ENCODE measurements around the gene C5orf46.

The C5orf46 gene

DNA sequence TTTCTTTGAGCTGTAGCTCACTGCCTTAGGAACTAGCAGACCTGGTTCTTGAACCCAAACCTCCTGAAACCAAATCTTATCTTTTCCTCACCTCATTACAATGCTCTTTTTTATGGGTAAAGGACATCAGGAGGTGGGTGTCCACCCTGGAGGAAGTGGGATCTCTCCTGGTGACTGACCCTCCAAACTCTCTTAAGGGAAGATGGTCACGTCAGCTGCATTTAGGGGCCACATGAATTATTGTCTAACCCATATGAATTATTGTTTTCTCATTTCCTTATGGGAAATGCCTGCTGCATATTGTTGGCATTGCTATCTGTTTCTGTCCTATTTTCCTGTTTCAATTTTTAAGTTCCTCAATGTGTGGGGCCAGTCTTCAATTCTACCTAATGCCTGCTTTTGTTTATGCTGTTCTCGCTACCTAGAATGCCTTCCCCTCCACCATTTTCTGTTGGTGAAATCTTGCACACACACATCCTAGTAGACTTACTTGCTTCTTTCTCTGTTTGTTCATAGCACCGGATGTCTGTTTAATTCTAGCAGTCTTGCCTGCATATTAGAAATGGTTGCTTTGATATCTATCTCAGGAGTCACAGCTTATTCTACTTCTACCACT lies 52.9 kb downstream of the C5orf46 start:
- TF ChIP-seq NFIC (IDR thresholded peaks at IDR 0.05) = no peak
- no peak for TF ChIP-seq EGR1 (IDR thresholded peaks at IDR 0.05)
- TF ChIP-seq YY1 (IDR thresholded peaks at IDR 0.05; ENCODE audit: low read depth) = no peak
- no peak for TF ChIP-seq CREB1 (IDR thresholded peaks at IDR 0.05; ENCODE audit: low read depth)
- no peak for TF ChIP-seq EP300 (IDR thresholded peaks at IDR 0.05; ENCODE audit: borderline replicate concordance)
- TF ChIP-seq, protein P1, sequence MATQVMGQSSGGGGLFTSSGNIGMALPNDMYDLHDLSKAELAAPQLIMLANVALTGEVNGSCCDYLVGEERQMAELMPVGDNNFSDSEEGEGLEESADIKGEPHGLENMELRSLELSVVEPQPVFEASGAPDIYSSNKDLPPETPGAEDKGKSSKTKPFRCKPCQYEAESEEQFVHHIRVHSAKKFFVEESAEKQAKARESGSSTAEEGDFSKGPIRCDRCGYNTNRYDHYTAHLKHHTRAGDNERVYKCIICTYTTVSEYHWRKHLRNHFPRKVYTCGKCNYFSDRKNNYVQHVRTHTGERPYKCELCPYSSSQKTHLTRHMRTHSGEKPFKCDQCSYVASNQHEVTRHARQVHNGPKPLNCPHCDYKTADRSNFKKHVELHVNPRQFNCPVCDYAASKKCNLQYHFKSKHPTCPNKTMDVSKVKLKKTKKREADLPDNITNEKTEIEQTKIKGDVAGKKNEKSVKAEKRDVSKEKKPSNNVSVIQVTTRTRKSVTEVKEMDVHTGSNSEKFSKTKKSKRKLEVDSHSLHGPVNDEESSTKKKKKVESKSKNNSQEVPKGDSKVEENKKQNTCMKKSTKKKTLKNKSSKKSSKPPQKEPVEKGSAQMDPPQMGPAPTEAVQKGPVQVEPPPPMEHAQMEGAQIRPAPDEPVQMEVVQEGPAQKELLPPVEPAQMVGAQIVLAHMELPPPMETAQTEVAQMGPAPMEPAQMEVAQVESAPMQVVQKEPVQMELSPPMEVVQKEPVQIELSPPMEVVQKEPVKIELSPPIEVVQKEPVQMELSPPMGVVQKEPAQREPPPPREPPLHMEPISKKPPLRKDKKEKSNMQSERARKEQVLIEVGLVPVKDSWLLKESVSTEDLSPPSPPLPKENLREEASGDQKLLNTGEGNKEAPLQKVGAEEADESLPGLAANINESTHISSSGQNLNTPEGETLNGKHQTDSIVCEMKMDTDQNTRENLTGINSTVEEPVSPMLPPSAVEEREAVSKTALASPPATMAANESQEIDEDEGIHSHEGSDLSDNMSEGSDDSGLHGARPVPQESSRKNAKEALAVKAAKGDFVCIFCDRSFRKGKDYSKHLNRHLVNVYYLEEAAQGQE (IDR thresholded peaks at IDR 0.05; ENCODE audit: low read depth) = no peak
- no peak for TF ChIP-seq RAD21 (IDR thresholded peaks at IDR 0.05; ENCODE audit: low read depth)
- no peak for TF ChIP-seq TAF1 (IDR thresholded peaks at IDR 0.05; ENCODE audit: low read depth)
- no peak for TF ChIP-seq FOXM1 (IDR thresholded peaks at IDR 0.05; ENCODE audit: borderline replicate concordance, low read depth)
- TF ChIP-seq TCF12 (IDR thresholded peaks at IDR 0.05; ENCODE audit: low read depth) = no peak
- no peak for TF ChIP-seq TEAD4 (IDR thresholded peaks at IDR 0.05)
- TF ChIP-seq CEBPB (IDR thresholded peaks at IDR 0.05) = no peak

DNA sequence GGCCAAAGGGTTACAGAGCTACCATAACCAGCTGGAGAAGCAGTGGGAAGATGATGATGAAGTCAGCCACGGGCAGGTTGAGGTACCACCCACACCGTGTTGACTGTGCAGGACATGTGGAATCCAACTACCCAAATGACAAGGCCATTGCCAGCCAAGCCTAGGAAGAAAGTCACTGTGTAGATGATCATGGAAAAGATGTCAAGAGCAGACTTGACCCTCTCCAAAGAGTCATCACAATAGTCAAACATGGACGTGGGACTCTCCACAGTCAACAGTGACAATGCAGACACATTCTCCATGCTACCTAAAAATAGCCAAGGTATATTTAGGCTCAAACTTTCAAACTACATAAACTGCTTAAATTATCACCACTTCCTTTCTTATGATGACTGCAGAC lies 54.0 kb downstream of the C5orf46 start:
- TF ChIP-seq YY1 (IDR thresholded peaks at IDR 0.05; ENCODE audit: low read depth) (no peak), CREB1 (IDR thresholded peaks at IDR 0.05; ENCODE audit: low read depth) (no peak), RAD21 (IDR thresholded peaks at IDR 0.05; ENCODE audit: low read depth) (no peak), TCF12 (IDR thresholded peaks at IDR 0.05; ENCODE audit: low read depth) (no peak), EP300 (IDR thresholded peaks at IDR 0.05; ENCODE audit: borderline replicate concordance) (no peak), ZBTB7A (IDR thresholded peaks at IDR 0.05; ENCODE audit: low read depth) (no peak), CEBPB (IDR thresholded peaks at IDR 0.05) (no peak), TAF1 (IDR thresholded peaks at IDR 0.05; ENCODE audit: low read depth) (no peak), FOXM1 (IDR thresholded peaks at IDR 0.05; ENCODE audit: borderline replicate concordance, low read depth) (no peak), TEAD4 (IDR thresholded peaks at IDR 0.05) (no peak), EGR1 (IDR thresholded peaks at IDR 0.05) (no peak), NFIC (IDR thresholded peaks at IDR 0.05) (no peak)
- TF ChIP-seq, protein P1 (IDR thresholded peaks at IDR 0.05; ENCODE audit: low read depth) = no peak
- TF ChIP-seq, protein P2, sequence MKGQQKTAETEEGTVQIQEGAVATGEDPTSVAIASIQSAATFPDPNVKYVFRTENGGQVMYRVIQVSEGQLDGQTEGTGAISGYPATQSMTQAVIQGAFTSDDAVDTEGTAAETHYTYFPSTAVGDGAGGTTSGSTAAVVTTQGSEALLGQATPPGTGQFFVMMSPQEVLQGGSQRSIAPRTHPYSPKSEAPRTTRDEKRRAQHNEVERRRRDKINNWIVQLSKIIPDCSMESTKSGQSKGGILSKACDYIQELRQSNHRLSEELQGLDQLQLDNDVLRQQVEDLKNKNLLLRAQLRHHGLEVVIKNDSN (IDR thresholded peaks at IDR 0.05) = no peak
- TF ChIP-seq, protein P3, sequence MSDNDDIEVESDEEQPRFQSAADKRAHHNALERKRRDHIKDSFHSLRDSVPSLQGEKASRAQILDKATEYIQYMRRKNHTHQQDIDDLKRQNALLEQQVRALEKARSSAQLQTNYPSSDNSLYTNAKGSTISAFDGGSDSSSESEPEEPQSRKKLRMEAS (IDR thresholded peaks at IDR 0.05) = no peak

DNA sequence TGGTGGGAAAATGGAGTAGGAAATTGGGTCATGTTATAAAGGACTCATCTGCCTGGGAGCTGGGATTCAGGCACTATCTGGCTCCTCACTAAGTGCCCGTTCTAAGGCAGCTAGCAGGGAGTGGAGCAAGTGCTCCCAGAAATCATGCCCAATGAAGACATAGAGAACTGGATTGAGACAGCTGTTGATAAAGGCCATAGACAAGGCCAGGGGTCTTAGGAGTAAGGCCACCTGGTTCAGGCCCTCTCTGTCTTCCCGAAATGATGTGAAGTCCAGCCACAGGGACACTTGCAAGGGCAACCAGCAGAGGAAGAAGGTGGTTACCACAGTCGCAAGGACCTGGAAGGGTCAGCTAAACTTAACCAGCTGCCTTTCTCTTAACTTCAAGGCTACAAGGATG lies 54.8 kb downstream of the C5orf46 start:
- TF ChIP-seq FOXM1 (IDR thresholded peaks at IDR 0.05; ENCODE audit: borderline replicate concordance, low read depth) = no peak
- TF ChIP-seq TCF12 (IDR thresholded peaks at IDR 0.05; ENCODE audit: low read depth) = no peak
- TF ChIP-seq YY1 (IDR thresholded peaks at IDR 0.05; ENCODE audit: low read depth) = no peak
- TF ChIP-seq, protein P2 (IDR thresholded peaks at IDR 0.05) = no peak
- TF ChIP-seq EGR1 (IDR thresholded peaks at IDR 0.05) = no peak
- TF ChIP-seq ZBTB7A (IDR thresholded peaks at IDR 0.05; ENCODE audit: low read depth) = no peak
- TF ChIP-seq, protein P3 (IDR thresholded peaks at IDR 0.05) = no peak

DNA sequence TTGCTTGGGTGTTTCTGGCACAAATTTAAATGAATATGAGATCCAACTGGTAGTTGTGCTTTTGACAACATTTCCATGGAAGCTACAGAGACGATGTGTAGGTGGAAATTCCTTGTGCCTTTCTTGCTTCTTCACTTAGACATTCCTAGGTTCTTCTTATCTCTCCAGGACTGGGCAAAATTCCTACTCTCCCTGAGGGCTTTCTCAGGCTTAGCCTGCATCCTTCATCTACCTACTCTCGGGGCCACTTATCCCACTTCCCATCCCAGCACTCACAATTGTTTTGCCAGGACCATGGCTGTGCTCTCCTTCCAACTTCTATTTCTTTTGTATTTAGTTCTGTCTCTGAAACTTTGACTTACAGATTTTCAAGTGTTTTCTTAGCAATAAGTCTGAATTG lies 57.1 kb downstream of the C5orf46 start:
- TF ChIP-seq NFIC (IDR thresholded peaks at IDR 0.05) = no peak
- TF ChIP-seq TEAD4 (IDR thresholded peaks at IDR 0.05) = no peak
- TF ChIP-seq TCF12 (IDR thresholded peaks at IDR 0.05; ENCODE audit: low read depth) = no peak
- no peak for TF ChIP-seq CEBPB (IDR thresholded peaks at IDR 0.05)
- TF ChIP-seq TAF1 (IDR thresholded peaks at IDR 0.05; ENCODE audit: low read depth) = no peak
- TF ChIP-seq, protein P3 (IDR thresholded peaks at IDR 0.05) = no peak
- no peak for TF ChIP-seq EGR1 (IDR thresholded peaks at IDR 0.05)
- TF ChIP-seq YY1 (IDR thresholded peaks at IDR 0.05; ENCODE audit: low read depth) = no peak
- no peak for TF ChIP-seq RAD21 (IDR thresholded peaks at IDR 0.05; ENCODE audit: low read depth)
- no peak for TF ChIP-seq CREB1 (IDR thresholded peaks at IDR 0.05; ENCODE audit: low read depth)
- no peak for TF ChIP-seq FOXM1 (IDR thresholded peaks at IDR 0.05; ENCODE audit: borderline replicate concordance, low read depth)
- no peak for TF ChIP-seq EP300 (IDR thresholded peaks at IDR 0.05; ENCODE audit: borderline replicate concordance)
- TF ChIP-seq, protein P1 (IDR thresholded peaks at IDR 0.05; ENCODE audit: low read depth) = no peak
- TF ChIP-seq ZBTB7A (IDR thresholded peaks at IDR 0.05; ENCODE audit: low read depth) = no peak
- TF ChIP-seq, protein P2 (IDR thresholded peaks at IDR 0.05) = no peak

Data from Ishikawa (cell line).